Astrocyte (in vitro differentiated cells and primary cell): ENCODE measurements around the gene SDR42E2. TPM values are rescaled to one million over a fixed set of nuclear protein-coding genes. Genes with fewer than 3 reads are reported as not detected.

ENCODE experiments used
- DNase-seq: peaks from one replicate; pipeline ENCODE4 v3.0.0-alpha.2; 2010; ENCODE audit warnings: low read depth
- FAIRE-seq: peaks from 2 replicates; lab custom pipeline; 2011; peaks lifted over from hg19 to GRCh38; lab: Jason Lieb, UNC
- H2AFZ ChIP-seq: 2 replicates; pipeline ENCODE4 v1.6.0; 2012; ENCODE audit warnings: low read depth, low read length, inconsistent platforms
- H3K27ac ChIP-seq: 2 replicates; pipeline ENCODE4 v1.5.1; 2011; ENCODE audit warnings: low read depth, low read length, inconsistent platforms
- H3K27me3 ChIP-seq: 2 replicates; pipeline ENCODE4 v1.6.0; 2011; ENCODE audit warnings: low read length, inconsistent platforms; ENCODE audit not compliant: insufficient read depth
- H3K36me3 ChIP-seq: 2 replicates; pipeline ENCODE4 v1.5.1; 2011; ENCODE audit warnings: low read length, inconsistent platforms; ENCODE audit not compliant: insufficient read depth
- H3K4me1 ChIP-seq: 2 replicates; pipeline ENCODE4 v1.5.1; 2011; ENCODE audit warnings: low read length, inconsistent platforms; ENCODE audit not compliant: insufficient read depth
- H3K4me2 ChIP-seq: 2 replicates; pipeline ENCODE4 v1.6.0; 2012; ENCODE audit warnings: low read length, inconsistent platforms
- H3K4me3 ChIP-seq: 2 replicates; pipeline ENCODE4 v1.5.1; 2011; ENCODE audit warnings: low read depth, mild to moderate bottlenecking, low read length, inconsistent platforms; ENCODE audit not compliant: insufficient read depth
- H3K79me2 ChIP-seq: 2 replicates; pipeline ENCODE4 v1.6.0; 2012; ENCODE audit warnings: mild to moderate bottlenecking, low read length, inconsistent platforms; ENCODE audit not compliant: insufficient read depth
- H3K9ac ChIP-seq: 2 replicates; pipeline ENCODE4 v1.6.0; 2012; ENCODE audit warnings: mild to moderate bottlenecking, low read length, inconsistent platforms
- H3K9me3 ChIP-seq: 2 replicates; pipeline ENCODE4 v1.5.1; 2012; ENCODE audit warnings: low read depth, mild to moderate bottlenecking, low read length, inconsistent platforms; ENCODE audit not compliant: insufficient read depth
- H4K20me1 ChIP-seq: 2 replicates; pipeline ENCODE4 v1.6.0; 2012; ENCODE audit warnings: low read length, inconsistent platforms; ENCODE audit not compliant: insufficient read depth
- H3K27ac Mint-ChIP-seq: one replicate; pipeline ENCODE4 v1.8.0; 2021; ENCODE audit warnings: mild to moderate bottlenecking, mixed read lengths; ENCODE audit not compliant: unreplicated experiment
- H3K27me3 Mint-ChIP-seq: one replicate; pipeline ENCODE4 v1.8.0; 2021; ENCODE audit warnings: low read depth, mixed read lengths; ENCODE audit not compliant: unreplicated experiment
- H3K36me3 Mint-ChIP-seq: one replicate; pipeline ENCODE4 v1.8.0; 2021; ENCODE audit warnings: low read depth, mixed read lengths; ENCODE audit not compliant: unreplicated experiment
- H3K4me1 Mint-ChIP-seq: one replicate; pipeline ENCODE4 v1.8.0; 2021; ENCODE audit warnings: low read depth, mixed read lengths; ENCODE audit not compliant: unreplicated experiment
- H3K4me3 Mint-ChIP-seq: one replicate; pipeline ENCODE4 v1.8.0; 2021; ENCODE audit warnings: mild to moderate bottlenecking, moderate library complexity, mixed read lengths; ENCODE audit not compliant: unreplicated experiment
- H3K9me3 Mint-ChIP-seq: one replicate; pipeline ENCODE4 v1.8.0; 2021; ENCODE audit warnings: mild to moderate bottlenecking, mixed read lengths; ENCODE audit not compliant: unreplicated experiment
- EZH2 ChIP-seq: IDR thresholded peaks from 2 replicates; pipeline ENCODE4 v1.6.1; 2012; ENCODE audit warnings: mild to moderate bottlenecking, low read length, inconsistent platforms; ENCODE audit not compliant: insufficient read depth
- total RNA-seq: library from RNA; stranded (reverse); gene quantifications from 2 replicates; pipeline ENCODE4 v1.2.1, GENCODE V29; 2021
- TF ChIP-seq, protein P1 (sequence below): IDR thresholded peaks from 2 replicates; pipeline ENCODE4 v1.5.1; 2011; ENCODE audit warnings: low read depth, mild to moderate bottlenecking, inconsistent platforms, low read length, moderate library complexity; ENCODE audit not compliant: insufficient read depth

Gene SDR42E2
- total RNA-seq, 1 donor from 2014 or later, result not detected

DNA sequence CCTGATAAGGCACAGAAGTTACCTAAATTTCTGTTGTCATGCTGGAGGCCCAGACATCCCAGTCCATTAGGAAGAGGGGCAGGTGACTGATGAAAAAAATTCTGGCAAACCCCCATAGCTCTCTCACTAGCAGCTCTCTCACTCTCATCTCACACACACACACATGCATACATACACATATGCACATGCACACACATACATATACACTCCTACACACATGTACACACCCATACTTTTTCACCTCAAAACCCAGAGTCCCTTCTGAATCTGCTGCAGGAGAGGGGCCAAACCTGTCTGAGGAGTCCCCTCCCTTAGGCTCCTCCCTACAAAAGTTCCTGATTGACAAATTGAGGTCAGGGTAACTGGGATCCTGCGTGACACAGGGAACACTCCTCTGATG lies 22.6 kb upstream of the SDR42E2 start:
- Histone ChIP-seq H3K9ac (no peak overlapping the region), H3K27me3 (peaks cover 2% of the 10 kb centered on the region), H3K4me3 (no peak overlapping the region), H3K79me2 (no peaks in the 10 kb centered on the region), H3K9me3 (no peaks in the 10 kb centered on the region), H3K4me1 (no peaks in the 10 kb centered on the region), H2AFZ (no peak overlapping the region), H3K36me3 (no peaks in the 10 kb centered on the region), H3K4me2 (no peak overlapping the region), H4K20me1 (no peaks in the 10 kb centered on the region), H3K27ac (no peak overlapping the region)
- H3K36me3 Mint-ChIP-seq, result no peaks in the 10 kb centered on the region
- no peaks in the 10 kb centered on the region for H3K9me3 Mint-ChIP-seq
- H3K4me3 Mint-ChIP-seq, result no peak overlapping the region
- no peak for FAIRE-seq
- TF ChIP-seq, protein P1, sequence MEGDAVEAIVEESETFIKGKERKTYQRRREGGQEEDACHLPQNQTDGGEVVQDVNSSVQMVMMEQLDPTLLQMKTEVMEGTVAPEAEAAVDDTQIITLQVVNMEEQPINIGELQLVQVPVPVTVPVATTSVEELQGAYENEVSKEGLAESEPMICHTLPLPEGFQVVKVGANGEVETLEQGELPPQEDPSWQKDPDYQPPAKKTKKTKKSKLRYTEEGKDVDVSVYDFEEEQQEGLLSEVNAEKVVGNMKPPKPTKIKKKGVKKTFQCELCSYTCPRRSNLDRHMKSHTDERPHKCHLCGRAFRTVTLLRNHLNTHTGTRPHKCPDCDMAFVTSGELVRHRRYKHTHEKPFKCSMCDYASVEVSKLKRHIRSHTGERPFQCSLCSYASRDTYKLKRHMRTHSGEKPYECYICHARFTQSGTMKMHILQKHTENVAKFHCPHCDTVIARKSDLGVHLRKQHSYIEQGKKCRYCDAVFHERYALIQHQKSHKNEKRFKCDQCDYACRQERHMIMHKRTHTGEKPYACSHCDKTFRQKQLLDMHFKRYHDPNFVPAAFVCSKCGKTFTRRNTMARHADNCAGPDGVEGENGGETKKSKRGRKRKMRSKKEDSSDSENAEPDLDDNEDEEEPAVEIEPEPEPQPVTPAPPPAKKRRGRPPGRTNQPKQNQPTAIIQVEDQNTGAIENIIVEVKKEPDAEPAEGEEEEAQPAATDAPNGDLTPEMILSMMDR, result no peak
- no peak for TF ChIP-seq EZH2
- H3K27me3 Mint-ChIP-seq, result peaks cover 54% of the 10 kb centered on the region
- no peaks in the 10 kb centered on the region for H3K4me1 Mint-ChIP-seq
- no peak overlapping the region for H3K27ac Mint-ChIP-seq
- DNase-seq, result no peak

DNA sequence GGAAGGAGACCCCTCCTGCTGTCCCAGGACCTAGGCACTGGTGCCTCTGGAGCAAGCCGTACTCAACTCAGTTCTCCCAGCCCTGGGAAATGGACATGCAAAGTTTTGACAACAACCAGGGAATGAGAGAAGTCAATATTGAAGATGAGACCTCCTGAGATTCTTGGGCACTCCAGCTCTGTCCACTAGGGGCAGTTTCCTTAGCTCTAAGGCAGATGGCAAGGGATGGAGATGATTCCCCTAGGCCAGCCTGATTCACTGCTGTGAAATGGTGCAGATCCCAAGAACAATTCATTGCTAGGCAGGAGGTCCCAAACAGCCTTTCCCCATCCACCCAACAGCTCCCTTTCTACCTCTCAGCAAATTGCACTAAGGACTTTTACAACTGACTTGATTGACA lies 20.5 kb upstream of the SDR42E2 start:
- H3K9me3 ChIP-seq, result no peaks in the 10 kb centered on the region
- Mint-ChIP-seq H3K4me3 (no peak overlapping the region), H3K9me3 (no peaks in the 10 kb centered on the region), H3K4me1 (no peaks in the 10 kb centered on the region), H3K36me3 (no peaks in the 10 kb centered on the region), H3K27me3 (peaks cover 49% of the 10 kb centered on the region), H3K27ac (no peak overlapping the region)
- H3K79me2 ChIP-seq, result no peaks in the 10 kb centered on the region
- H2AFZ ChIP-seq, result no peak overlapping the region
- TF ChIP-seq, protein P1, result peak; percentile 30
- TF ChIP-seq EZH2, result no peak
- H3K4me2 ChIP-seq, result no peak overlapping the region
- peaks cover 2% of the 10 kb centered on the region for H3K27me3 ChIP-seq
- FAIRE-seq (no peak), DNase-seq (no peak)
- no peak overlapping the region for H3K9ac ChIP-seq
- H3K4me3 ChIP-seq, result no peak overlapping the region
- H3K27ac ChIP-seq, result no peak overlapping the region
- no peaks in the 10 kb centered on the region for H4K20me1 ChIP-seq
- no peaks in the 10 kb centered on the region for H3K36me3 ChIP-seq
- H3K4me1 ChIP-seq, result no peaks in the 10 kb centered on the region

DNA sequence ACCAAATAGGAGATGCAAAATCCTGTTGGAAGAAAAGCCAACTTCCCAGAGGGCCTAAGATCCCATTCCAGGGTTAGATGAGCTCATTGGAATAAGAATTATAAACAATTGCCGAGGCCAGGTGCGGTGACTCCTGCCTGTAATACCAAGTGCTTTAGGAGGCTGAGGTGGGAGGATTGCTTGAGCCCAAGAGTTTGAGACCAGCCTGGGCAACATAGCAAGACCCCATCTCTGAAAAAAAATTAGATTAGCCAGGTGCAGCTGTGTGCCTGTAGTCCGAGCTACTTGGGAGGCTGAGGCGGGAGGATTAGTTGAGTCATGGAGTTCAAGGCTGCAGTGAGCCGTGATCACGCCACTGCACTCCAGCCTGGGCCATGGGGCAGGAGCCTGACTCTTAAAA lies 17.8 kb upstream of the SDR42E2 start:
- Histone ChIP-seq H3K9me3 (no peaks in the 10 kb centered on the region), H3K9ac (no peak overlapping the region), H3K36me3 (no peaks in the 10 kb centered on the region), H3K4me3 (no peak overlapping the region), H3K27ac (no peak overlapping the region), H3K4me2 (no peak overlapping the region), H2AFZ (no peak overlapping the region), H3K79me2 (no peaks in the 10 kb centered on the region), H3K27me3 (no peaks in the 10 kb centered on the region), H4K20me1 (no peaks in the 10 kb centered on the region), H3K4me1 (no peaks in the 10 kb centered on the region)
- Mint-ChIP-seq H3K36me3 (no peaks in the 10 kb centered on the region), H3K27me3 (peaks cover 41% of the 10 kb centered on the region), H3K4me3 (no peak overlapping the region), H3K27ac (no peak overlapping the region), H3K9me3 (no peaks in the 10 kb centered on the region), H3K4me1 (no peaks in the 10 kb centered on the region)
- no peak for DNase-seq
- TF ChIP-seq, protein P1, result no peak
- no peak for TF ChIP-seq EZH2
- FAIRE-seq, result no peak
